Panc1 (cell line): ENCODE results near the gene THAP3.

Experiments used
- CTCF ChIP-seq: fragments of 450-650 bp; IDR thresholded peaks from 2 replicates; pipeline ENCODE4 v1.5.1; 2017; ENCODE audit warnings: mild to moderate bottlenecking
- POLR2AphosphoS5 ChIP-seq: IDR thresholded peaks from 2 replicates; pipeline ENCODE4 v1.6.1; 2012; ENCODE audit warnings: mild to moderate bottlenecking, low read depth, low read length, moderate library complexity
- SIN3A ChIP-seq: IDR thresholded peaks from 2 replicates; pipeline ENCODE4 v1.6.1; 2012; ENCODE audit warnings: low read depth, mild to moderate bottlenecking, low read length, moderate library complexity, borderline replicate concordance; ENCODE audit not compliant: insufficient read depth
- TCF7L2 ChIP-seq: IDR thresholded peaks from 2 replicates; pipeline ENCODE4 v1.6.1; 2011; ENCODE audit warnings: mild to moderate bottlenecking, low read depth, low read length, inconsistent platforms
- TF ChIP-seq, protein P1 (sequence below), 2 experiments: IDR thresholded peaks; 2 replicates each; pipeline ENCODE4 v1.6.1; 2011 to 2012; ENCODE audit warnings: low read depth in 2 of 2, control low read depth in 1 of 2, low read length in 1 of 2, mild to moderate bottlenecking in 1 of 2, moderate library complexity in 1 of 2; ENCODE audit not compliant: insufficient read depth in 1 of 2

DNA sequence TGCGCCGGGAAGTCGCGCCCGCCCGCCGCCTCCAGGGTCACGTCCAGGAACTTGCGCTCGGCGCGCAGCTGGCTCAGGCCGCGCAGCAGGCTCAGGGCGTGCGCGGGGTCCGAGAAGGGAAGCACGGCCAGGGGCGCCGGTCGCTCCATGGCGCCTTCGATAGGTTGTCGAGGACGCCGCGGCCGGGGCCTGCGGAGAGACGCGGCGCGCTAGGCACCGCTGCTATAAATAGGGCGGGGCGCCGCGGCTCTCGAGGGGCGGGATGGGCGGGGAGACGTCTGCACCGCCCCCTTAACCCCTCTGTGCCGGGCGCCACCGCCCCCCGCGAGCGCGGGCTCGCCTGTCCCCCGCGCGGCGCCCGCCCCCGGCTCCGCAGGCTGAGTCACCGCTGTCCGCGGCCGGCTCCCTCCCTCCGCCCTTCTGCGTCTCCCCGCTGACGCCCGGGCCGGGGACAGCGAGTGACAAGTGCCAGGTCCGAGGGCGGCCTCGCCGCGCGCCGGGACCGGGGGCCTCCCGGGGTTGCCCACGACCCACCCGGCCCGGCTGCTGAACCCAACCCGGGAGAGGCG lies 21.9 kb upstream of the THAP3 start, which contains the start of gene KLHL21:
- no peak for TF ChIP-seq CTCF
- peak; percentile 90; the same call in 1 of the 2 replicates for TF ChIP-seq SIN3A
- TF ChIP-seq, protein P1, sequence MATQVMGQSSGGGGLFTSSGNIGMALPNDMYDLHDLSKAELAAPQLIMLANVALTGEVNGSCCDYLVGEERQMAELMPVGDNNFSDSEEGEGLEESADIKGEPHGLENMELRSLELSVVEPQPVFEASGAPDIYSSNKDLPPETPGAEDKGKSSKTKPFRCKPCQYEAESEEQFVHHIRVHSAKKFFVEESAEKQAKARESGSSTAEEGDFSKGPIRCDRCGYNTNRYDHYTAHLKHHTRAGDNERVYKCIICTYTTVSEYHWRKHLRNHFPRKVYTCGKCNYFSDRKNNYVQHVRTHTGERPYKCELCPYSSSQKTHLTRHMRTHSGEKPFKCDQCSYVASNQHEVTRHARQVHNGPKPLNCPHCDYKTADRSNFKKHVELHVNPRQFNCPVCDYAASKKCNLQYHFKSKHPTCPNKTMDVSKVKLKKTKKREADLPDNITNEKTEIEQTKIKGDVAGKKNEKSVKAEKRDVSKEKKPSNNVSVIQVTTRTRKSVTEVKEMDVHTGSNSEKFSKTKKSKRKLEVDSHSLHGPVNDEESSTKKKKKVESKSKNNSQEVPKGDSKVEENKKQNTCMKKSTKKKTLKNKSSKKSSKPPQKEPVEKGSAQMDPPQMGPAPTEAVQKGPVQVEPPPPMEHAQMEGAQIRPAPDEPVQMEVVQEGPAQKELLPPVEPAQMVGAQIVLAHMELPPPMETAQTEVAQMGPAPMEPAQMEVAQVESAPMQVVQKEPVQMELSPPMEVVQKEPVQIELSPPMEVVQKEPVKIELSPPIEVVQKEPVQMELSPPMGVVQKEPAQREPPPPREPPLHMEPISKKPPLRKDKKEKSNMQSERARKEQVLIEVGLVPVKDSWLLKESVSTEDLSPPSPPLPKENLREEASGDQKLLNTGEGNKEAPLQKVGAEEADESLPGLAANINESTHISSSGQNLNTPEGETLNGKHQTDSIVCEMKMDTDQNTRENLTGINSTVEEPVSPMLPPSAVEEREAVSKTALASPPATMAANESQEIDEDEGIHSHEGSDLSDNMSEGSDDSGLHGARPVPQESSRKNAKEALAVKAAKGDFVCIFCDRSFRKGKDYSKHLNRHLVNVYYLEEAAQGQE (IDR thresholded peaks at IDR 0.05; ENCODE audit: insufficient read depth in 1 of 2, low read depth in 2 of 2, low read length in 1 of 2) = no peak
- peak; percentile 93 for TF ChIP-seq POLR2AphosphoS5
- no peak for TF ChIP-seq TCF7L2
